ENCODE measurements around the gene STK4.
A peak's percentile ranks its signal among the peaks of the same experiment; 100 is the strongest.

STK4 gene

GRCh38 chr20:45088247-45088646 lies 121.9 kb downstream of the STK4 start:
- no peak for ATAC-seq (ENCODE audit: low read depth)
- H3K36me3 Mint-ChIP-seq = peaks cover 14% of the 10 kb centered on the region
- H3K4me1 Mint-ChIP-seq = peaks cover 25% of the 10 kb centered on the region
- H3K27me3 Mint-ChIP-seq = no peaks in the 10 kb centered on the region
- H3K9me3 Mint-ChIP-seq = no peaks in the 10 kb centered on the region
- DNase-seq (ENCODE audit: low spot score in 2 of 2) = no peak
- H3K27ac Mint-ChIP-seq = no peak overlapping the region
- H3K4me3 Mint-ChIP-seq = no peak overlapping the region

- Mint-ChIP-seq H3K36me3 (peaks cover 9% of the 10 kb centered on the region), H3K27ac (no peak overlapping the region), H3K4me1 (peaks cover 17% of the 10 kb centered on the region), H3K27me3 (no peaks in the 10 kb centered on the region), H3K4me3 (no peak overlapping the region), H3K9me3 (no peaks in the 10 kb centered on the region)
- DNase-seq (ENCODE audit: low spot score in 2 of 2) (no peak), ATAC-seq (ENCODE audit: low read depth) (no peak)
These were observed 124.2 kb downstream of the STK4 start for GRCh38 chr20:45090481-45090880.

- Mint-ChIP-seq H3K4me1 (peaks cover 18% of the 10 kb centered on the region), H3K27ac (no peak overlapping the region), H3K27me3 (no peaks in the 10 kb centered on the region), H3K9me3 (no peaks in the 10 kb centered on the region), H3K36me3 (peaks cover 7% of the 10 kb centered on the region), H3K4me3 (no peak overlapping the region)
- ATAC-seq (ENCODE audit: low read depth) (no peak), DNase-seq (ENCODE audit: low spot score in 2 of 2) (no peak)
These were observed 125.1 kb downstream of the STK4 start for GRCh38 chr20:45091366-45091765.

- no peaks in the 10 kb centered on the region for H3K36me3 Mint-ChIP-seq
- ATAC-seq (ENCODE audit: low read depth) = no peak
- H3K27ac Mint-ChIP-seq = no peak overlapping the region
- peaks cover 5% of the 10 kb centered on the region for H3K27me3 Mint-ChIP-seq
- no peaks in the 10 kb centered on the region for H3K9me3 Mint-ChIP-seq
- H3K4me1 Mint-ChIP-seq = peaks cover 7% of the 10 kb centered on the region
- no peak for DNase-seq (ENCODE audit: low spot score in 2 of 2)
- H3K4me3 Mint-ChIP-seq = no peak overlapping the region
These were observed 126.6 kb downstream of the STK4 start for GRCh38 chr20:45092898-45093297.

- no peak for DNase-seq (ENCODE audit: low spot score in 2 of 2)
- H3K4me3 Mint-ChIP-seq = no peak overlapping the region
- ATAC-seq (ENCODE audit: low read depth) = no peak
- H3K9me3 Mint-ChIP-seq = no peaks in the 10 kb centered on the region
- H3K36me3 Mint-ChIP-seq = no peaks in the 10 kb centered on the region
- peaks cover 9% of the 10 kb centered on the region for H3K27me3 Mint-ChIP-seq
- no peak overlapping the region for H3K27ac Mint-ChIP-seq
- H3K4me1 Mint-ChIP-seq = peaks cover 5% of the 10 kb centered on the region
These were observed 127.9 kb downstream of the STK4 start for GRCh38 chr20:45094201-45094600.

- Mint-ChIP-seq H3K27ac (no peak overlapping the region), H3K36me3 (no peaks in the 10 kb centered on the region), H3K27me3 (peaks cover 13% of the 10 kb centered on the region), H3K4me3 (no peak overlapping the region), H3K9me3 (no peaks in the 10 kb centered on the region), H3K4me1 (peaks cover 5% of the 10 kb centered on the region)
- no peak for ATAC-seq (ENCODE audit: low read depth)
- DNase-seq (ENCODE audit: low spot score in 2 of 2) = no peak
These were observed 128.7 kb downstream of the STK4 start for GRCh38 chr20:45094864-45095574.

GRCh38 chr20:45095805-45096238 lies 129.5 kb downstream of the STK4 start:
- H3K36me3 Mint-ChIP-seq = no peaks in the 10 kb centered on the region
- peak; percentile 57 for ATAC-seq (ENCODE audit: low read depth)
- peaks cover 7% of the 10 kb centered on the region for H3K4me1 Mint-ChIP-seq
- H3K27me3 Mint-ChIP-seq = peaks cover 19% of the 10 kb centered on the region
- DNase-seq (ENCODE audit: low spot score in 2 of 2) = peak; percentile 41 to 59
- H3K4me3 Mint-ChIP-seq = no peak overlapping the region
- H3K9me3 Mint-ChIP-seq = no peaks in the 10 kb centered on the region
- H3K27ac Mint-ChIP-seq = no peak overlapping the region

- Mint-ChIP-seq H3K27me3 (peaks cover 22% of the 10 kb centered on the region), H3K4me1 (peaks cover 12% of the 10 kb centered on the region), H3K4me3 (no peak overlapping the region), H3K27ac (no peak overlapping the region), H3K9me3 (no peaks in the 10 kb centered on the region), H3K36me3 (no peaks in the 10 kb centered on the region)
- DNase-seq (ENCODE audit: low spot score in 2 of 2) (no peak), ATAC-seq (ENCODE audit: low read depth) (no peak)
These were observed 130.5 kb downstream of the STK4 start for GRCh38 chr20:45096781-45097180.

GRCh38 chr20:45097485-45098102 lies 131.3 kb downstream of the STK4 start:
- H3K4me3 Mint-ChIP-seq = peak overlapping the region; percentile 62
- DNase-seq (ENCODE audit: low spot score in 2 of 2) (peak; percentile 35), ATAC-seq (ENCODE audit: low read depth) (peak; percentile 66)
- peaks cover 22% of the 10 kb centered on the region for H3K27me3 Mint-ChIP-seq
- no peaks in the 10 kb centered on the region for H3K36me3 Mint-ChIP-seq
- no peak overlapping the region for H3K27ac Mint-ChIP-seq
- no peaks in the 10 kb centered on the region for H3K9me3 Mint-ChIP-seq
- H3K4me1 Mint-ChIP-seq = peaks cover 12% of the 10 kb centered on the region

- DNase-seq (ENCODE audit: low spot score in 2 of 2) (no peak), ATAC-seq (ENCODE audit: low read depth) (peak; percentile 41)
- peak overlapping the region; percentile 27 for H3K4me3 Mint-ChIP-seq
- peaks cover 23% of the 10 kb centered on the region for H3K27me3 Mint-ChIP-seq
- H3K27ac Mint-ChIP-seq = no peak overlapping the region
- H3K9me3 Mint-ChIP-seq = no peaks in the 10 kb centered on the region
- H3K36me3 Mint-ChIP-seq = no peaks in the 10 kb centered on the region
- peaks cover 12% of the 10 kb centered on the region for H3K4me1 Mint-ChIP-seq
These were observed 131.9 kb downstream of the STK4 start for GRCh38 chr20:45098103-45098773.

GRCh38 chr20:45100563-45101245 lies 134.4 kb downstream of the STK4 start, which contains the start of gene KCNS1:
TSS of gene KCNS1 (minus strand) at chr20:45101127. CDS start at chr20:45099236, 1,891 bp downstream.
- DNase-seq (ENCODE audit: low spot score in 2 of 2) (no peak), ATAC-seq (ENCODE audit: low read depth) (peak; percentile 21)
- Mint-ChIP-seq H3K27me3 (peaks cover 25% of the 10 kb centered on the region), H3K4me3 (no peak within 1 kb of the TSS), H3K27ac (no peak within 1 kb of the TSS), H3K4me1 (peaks cover 12% of the 10 kb centered on the region), H3K36me3 (no peaks in the 10 kb centered on the region), H3K9me3 (no peaks in the 10 kb centered on the region)

GRCh38 chr20:45101333-45101850 lies 135.1 kb downstream of the STK4 start:
- Mint-ChIP-seq H3K4me3 (no peak overlapping the region), H3K36me3 (no peaks in the 10 kb centered on the region), H3K4me1 (peaks cover 9% of the 10 kb centered on the region), H3K27me3 (peaks cover 25% of the 10 kb centered on the region), H3K27ac (no peak overlapping the region), H3K9me3 (no peaks in the 10 kb centered on the region)
- DNase-seq (ENCODE audit: low spot score in 2 of 2) (no peak), ATAC-seq (ENCODE audit: low read depth) (no peak)

- H3K9me3 Mint-ChIP-seq = no peaks in the 10 kb centered on the region
- no peak overlapping the region for H3K27ac Mint-ChIP-seq
- peaks cover 7% of the 10 kb centered on the region for H3K4me1 Mint-ChIP-seq
- ATAC-seq (ENCODE audit: low read depth) (no peak), DNase-seq (ENCODE audit: low spot score in 2 of 2) (no peak)
- H3K36me3 Mint-ChIP-seq = no peaks in the 10 kb centered on the region
- no peak overlapping the region for H3K4me3 Mint-ChIP-seq
- peaks cover 24% of the 10 kb centered on the region for H3K27me3 Mint-ChIP-seq
These were observed 136.8 kb downstream of the STK4 start for GRCh38 chr20:45103072-45103471.

- no peak overlapping the region for H3K27ac Mint-ChIP-seq
- no peak overlapping the region for H3K4me3 Mint-ChIP-seq
- peaks cover 7% of the 10 kb centered on the region for H3K4me1 Mint-ChIP-seq
- peaks cover 20% of the 10 kb centered on the region for H3K27me3 Mint-ChIP-seq
- H3K9me3 Mint-ChIP-seq = no peaks in the 10 kb centered on the region
- no peaks in the 10 kb centered on the region for H3K36me3 Mint-ChIP-seq
- DNase-seq (ENCODE audit: low spot score in 2 of 2) (no peak), ATAC-seq (ENCODE audit: low read depth) (no peak)
These were observed 138.5 kb downstream of the STK4 start for GRCh38 chr20:45104786-45105185.

Data from memory B cell (primary cell).